Stimulated activated CD4-positive, alpha-beta T cell treated with anti-CD3 and anti-CD28 coated beads, Interleukin-1b, Interleukin-23, amount 100 ng/mL, for 48 hours (primary cell): ENCODE results near the gene PRR20B.
"Not testable (repeated sequence)": the region's sequence is repeated elsewhere in the genome, so short reads cannot be mapped to it uniquely, and the experiment has no call there.

Experiments used
- DNase-seq: peaks from one replicate; pipeline ENCODE4 v3.0.0-alpha.2; 2020

Gene PRR20B

GRCh38 chr13:57147188-57147587 is at the start of gene PRR20B:
Gene PRR20B (plus strand): TSS chr13:57147488. CDS start chr13:57147875, 387 bp downstream.
- not testable (repeated sequence) for DNase-seq

GRCh38 chr13:57114945-57115344 is 32.3 kb upstream of the PRR20B start:
- no peak for DNase-seq

GRCh38 chr13:57123681-57124080 is 23.6 kb upstream of the PRR20B start:
- no peak for DNase-seq

- no peak for DNase-seq
Measured at GRCh38 chr13:57128909-57129308, 18.4 kb upstream of the PRR20B start.

GRCh38 chr13:57136093-57136492 is 11.2 kb upstream of the PRR20B start:
- DNase-seq, result no peak

- no peak for DNase-seq
Measured at GRCh38 chr13:57137585-57137984, 9.7 kb upstream of the PRR20B start.

- DNase-seq, result no peak
Measured at GRCh38 chr13:57138988-57139387, 8.3 kb upstream of the PRR20B start.

- DNase-seq, result not testable (repeated sequence)
Measured at GRCh38 chr13:57139781-57140180, 7.5 kb upstream of the PRR20B start.

- not testable (repeated sequence) for DNase-seq
Measured at GRCh38 chr13:57140235-57140968, 6.9 kb upstream of the PRR20B start, which contains the start of gene PRR20A. Gene PRR20A (plus strand): TSS chr13:57140918. CDS start chr13:57141305, 387 bp downstream.

- DNase-seq, result not testable (repeated sequence)
Measured at GRCh38 chr13:57148106-57148505, 818 bp downstream of the PRR20B start.

GRCh38 chr13:57153761-57154160 is 6.5 kb downstream of the PRR20B start, which contains the start of gene PRR20C:
Gene PRR20C (plus strand): TSS chr13:57154061. CDS start chr13:57154448, 387 bp downstream.
- DNase-seq, result not testable (repeated sequence)

- DNase-seq, result not testable (repeated sequence)
Measured at GRCh38 chr13:57160332-57160731, 13.0 kb downstream of the PRR20B start, which contains the start of gene PRR20D. Gene PRR20D (plus strand): TSS chr13:57160632. CDS start chr13:57161019, 387 bp downstream.

GRCh38 chr13:57166897-57167296 is 19.6 kb downstream of the PRR20B start, which contains the start of gene PRR20E:
Gene PRR20E (plus strand): TSS chr13:57167197. CDS start chr13:57167584, 387 bp downstream.
- not testable (repeated sequence) for DNase-seq

- DNase-seq, result no peak
Measured at GRCh38 chr13:57191667-57192066, 44.4 kb downstream of the PRR20B start.
